ENCODE measurements around the gene ZNF608.

GRCh38 chr5:124725622-124726258 is 20.7 kb downstream of the ZNF608 start:
- TF ChIP-seq EZH2 (IDR thresholded peaks at IDR 0.05) (no peak), POLR2AphosphoS5 (IDR thresholded peaks at IDR 0.05; ENCODE audit: borderline replicate concordance, low read depth, low read length) (no peak)
